T-helper 1 cell treated with Interleukin-12 subunit alpha and Interleukin-12 subunit beta and Interleukin-4 antibody, amounts not matched to agents 30 μg/mL and 1 μg/mL, for 36 hours (primary cell): ENCODE results near the gene RBMX.
A peak's percentile ranks its signal among the peaks of the same experiment; 100 is the strongest.

ENCODE experiments used
- H3K27ac Mint-ChIP-seq: one replicate; pipeline ENCODE4 v1.8.0; 2021; ENCODE audit warnings: mild to moderate bottlenecking, mixed read lengths
- H3K27me3 Mint-ChIP-seq: one replicate; pipeline ENCODE4 v1.8.0; 2021; ENCODE audit warnings: low read depth, mixed read lengths
- H3K36me3 Mint-ChIP-seq: one replicate; pipeline ENCODE4 v1.8.0; 2021; ENCODE audit warnings: low read depth, mixed read lengths
- H3K4me1 Mint-ChIP-seq: one replicate; pipeline ENCODE4 v1.8.0; 2021; ENCODE audit warnings: low read depth, mixed read lengths
- H3K4me3 Mint-ChIP-seq: one replicate; pipeline ENCODE4 v1.8.0; 2021; ENCODE audit warnings: mild to moderate bottlenecking, moderate library complexity, mixed read lengths
- H3K9me3 Mint-ChIP-seq: one replicate; pipeline ENCODE4 v1.8.0; 2021; ENCODE audit warnings: mixed read lengths

RBMX gene

GRCh38 chrX:136866337-136867095, 14.0 kb downstream of the RBMX start:
- Mint-ChIP-seq H3K4me1 (peaks cover 9% of the 10 kb centered on the region), H3K4me3 (no peak overlapping the region), H3K36me3 (peaks cover 35% of the 10 kb centered on the region), H3K9me3 (no peaks in the 10 kb centered on the region), H3K27ac (peak overlapping the region; percentile 34), H3K27me3 (no peaks in the 10 kb centered on the region)

GRCh38 chrX:136865270-136866158, 15.0 kb downstream of the RBMX start:
- H3K4me3 Mint-ChIP-seq, result no peak overlapping the region
- peaks cover 39% of the 10 kb centered on the region for H3K36me3 Mint-ChIP-seq
- no peaks in the 10 kb centered on the region for H3K9me3 Mint-ChIP-seq
- no peak overlapping the region for H3K27ac Mint-ChIP-seq
- H3K4me1 Mint-ChIP-seq, result peaks cover 9% of the 10 kb centered on the region
- no peaks in the 10 kb centered on the region for H3K27me3 Mint-ChIP-seq

GRCh38 chrX:136863826-136864225, 16.7 kb downstream of the RBMX start:
- Mint-ChIP-seq H3K27ac (no peak overlapping the region), H3K27me3 (no peaks in the 10 kb centered on the region), H3K4me3 (no peak overlapping the region), H3K4me1 (peaks cover 6% of the 10 kb centered on the region), H3K9me3 (no peaks in the 10 kb centered on the region), H3K36me3 (peaks cover 37% of the 10 kb centered on the region)

GRCh38 chrX:136862546-136862945, 18.0 kb downstream of the RBMX start:
- Mint-ChIP-seq H3K27ac (no peak overlapping the region), H3K27me3 (no peaks in the 10 kb centered on the region), H3K4me3 (no peak overlapping the region), H3K36me3 (peaks cover 36% of the 10 kb centered on the region), H3K4me1 (peaks cover 10% of the 10 kb centered on the region), H3K9me3 (no peaks in the 10 kb centered on the region)

GRCh38 chrX:136861877-136862276, 18.6 kb downstream of the RBMX start:
- H3K9me3 Mint-ChIP-seq, result no peaks in the 10 kb centered on the region
- no peaks in the 10 kb centered on the region for H3K27me3 Mint-ChIP-seq
- H3K27ac Mint-ChIP-seq, result no peak overlapping the region
- peaks cover 35% of the 10 kb centered on the region for H3K36me3 Mint-ChIP-seq
- H3K4me1 Mint-ChIP-seq, result peaks cover 9% of the 10 kb centered on the region
- no peak overlapping the region for H3K4me3 Mint-ChIP-seq

- Mint-ChIP-seq H3K36me3 (peaks cover 38% of the 10 kb centered on the region), H3K27ac (peak overlapping the region; percentile 34)
These were observed 22.3 kb downstream of the RBMX start for GRCh38 chrX:136858007-136858756.

GRCh38 chrX:136856551-136856950, 24.0 kb downstream of the RBMX start:
- Mint-ChIP-seq H3K9me3 (no peaks in the 10 kb centered on the region), H3K27ac (no peak overlapping the region), H3K4me1 (peaks cover 4% of the 10 kb centered on the region), H3K27me3 (no peaks in the 10 kb centered on the region), H3K4me3 (no peak overlapping the region), H3K36me3 (peaks cover 36% of the 10 kb centered on the region)

More at GRCh38 chrX:136858007-136858756, 22.3 kb downstream of the RBMX start:
- Mint-ChIP-seq H3K9me3 (no peaks in the 10 kb centered on the region), H3K4me3 (no peak overlapping the region), H3K27me3 (no peaks in the 10 kb centered on the region), H3K4me1 (peaks cover 6% of the 10 kb centered on the region)

GRCh38 chrX:136856050-136856449, 24.5 kb downstream of the RBMX start:
- no peaks in the 10 kb centered on the region for H3K9me3 Mint-ChIP-seq
- H3K4me3 Mint-ChIP-seq, result no peak overlapping the region
- peaks cover 35% of the 10 kb centered on the region for H3K36me3 Mint-ChIP-seq
- H3K27ac Mint-ChIP-seq, result no peak overlapping the region
- peaks cover 4% of the 10 kb centered on the region for H3K4me1 Mint-ChIP-seq
- no peaks in the 10 kb centered on the region for H3K27me3 Mint-ChIP-seq

- Mint-ChIP-seq H3K9me3 (no peaks in the 10 kb centered on the region), H3K27me3 (no peaks in the 10 kb centered on the region), H3K27ac (no peak overlapping the region), H3K4me1 (peaks cover 3% of the 10 kb centered on the region), H3K36me3 (peaks cover 25% of the 10 kb centered on the region), H3K4me3 (no peak overlapping the region)
These were observed 29.0 kb downstream of the RBMX start for GRCh38 chrX:136851526-136851925.

- Mint-ChIP-seq H3K9me3 (no peaks in the 10 kb centered on the region), H3K4me3 (no peak overlapping the region), H3K4me1 (peaks cover 3% of the 10 kb centered on the region), H3K36me3 (peaks cover 25% of the 10 kb centered on the region), H3K27ac (no peak overlapping the region), H3K27me3 (no peaks in the 10 kb centered on the region)
These were observed 29.9 kb downstream of the RBMX start for GRCh38 chrX:136850441-136851175.

GRCh38 chrX:136849395-136849794, 31.1 kb downstream of the RBMX start:
- Mint-ChIP-seq H3K36me3 (peaks cover 29% of the 10 kb centered on the region), H3K4me1 (peaks cover 3% of the 10 kb centered on the region)

GRCh38 chrX:136847874-136848273, 32.7 kb downstream of the RBMX start:
- Mint-ChIP-seq H3K27ac (no peak overlapping the region), H3K36me3 (peaks cover 23% of the 10 kb centered on the region), H3K4me1 (peaks cover 3% of the 10 kb centered on the region), H3K4me3 (no peak overlapping the region), H3K27me3 (no peaks in the 10 kb centered on the region), H3K9me3 (no peaks in the 10 kb centered on the region)

More at GRCh38 chrX:136849395-136849794, 31.1 kb downstream of the RBMX start:
- Mint-ChIP-seq H3K27me3 (no peaks in the 10 kb centered on the region), H3K4me3 (no peak overlapping the region), H3K27ac (no peak overlapping the region), H3K9me3 (no peaks in the 10 kb centered on the region)

GRCh38 chrX:136839196-136839595, 41.3 kb downstream of the RBMX start:
- H3K27ac Mint-ChIP-seq, result no peak overlapping the region
- peaks cover 11% of the 10 kb centered on the region for H3K36me3 Mint-ChIP-seq
- H3K4me1 Mint-ChIP-seq, result peaks cover 3% of the 10 kb centered on the region
- no peak overlapping the region for H3K4me3 Mint-ChIP-seq
- H3K27me3 Mint-ChIP-seq, result no peaks in the 10 kb centered on the region
- no peaks in the 10 kb centered on the region for H3K9me3 Mint-ChIP-seq

- no peak overlapping the region for H3K27ac Mint-ChIP-seq
- H3K4me3 Mint-ChIP-seq, result no peak overlapping the region
- H3K9me3 Mint-ChIP-seq, result no peaks in the 10 kb centered on the region
- H3K36me3 Mint-ChIP-seq, result peaks cover 8% of the 10 kb centered on the region
- no peaks in the 10 kb centered on the region for H3K27me3 Mint-ChIP-seq
- H3K4me1 Mint-ChIP-seq, result peaks cover 3% of the 10 kb centered on the region
These were observed 44.8 kb downstream of the RBMX start for GRCh38 chrX:136835761-136836160.
